ENCODE results near the gene RNF214. TPM values are rescaled to one million over a fixed set of nuclear protein-coding genes. Genes with fewer than 3 reads are reported as not detected.

Gene RNF214
- total and polyA plus RNA-seq, 2 of the 13 experiments (the other 11 are each of a cell fraction or from before 2014, with no cell fraction given), result 10.7 to 12.6 TPM

- no peak overlapping the region for H3K9ac ChIP-seq (ENCODE audit: insufficient read depth, low read depth, low read length)
- H3K4me3 ChIP-seq (replicated peaks in 1 of 3; ENCODE audit: insufficient read depth in 1 of 3, low read depth in 2 of 3, low read length in 3 of 3), result no peak overlapping the region
- CTCF ChIA-PET (ENCODE audit: low intra/inter-chr PET ratio, low total read pairs), result no interaction called here
- H3K27ac ChIP-seq (ENCODE audit: extremely low read length, insufficient read depth, low read length), result no peak overlapping the region
- peaks cover 2 to 9% of the 10 kb centered on the region in 2 experiments; a peak in 1 of 5 replicates for H3K36me3 ChIP-seq (replicated peaks in 1 of 2; ENCODE audit: control insufficient read depth in 1 of 2, insufficient read depth in 2 of 2, low read length in 2 of 2)
- 100% methylated on average over 1 of the region's 12 CpGs for WGBS (ENCODE audit: low lambda C conversion rate)
- peaks cover 37% of the 10 kb centered on the region for H3K4me1 ChIP-seq (ENCODE audit: insufficient read depth, low read length)
- no peak for TF ChIP-seq ZNF33A (CRISPR knock-in tag; IDR thresholded peaks at IDR 0.05; ENCODE audit: borderline replicate concordance)
- no peak for TF ChIP-seq ZNF251 (CRISPR knock-in tag; IDR thresholded peaks at IDR 0.05)
- no peak for TF ChIP-seq ZNF136 (CRISPR knock-in tag; IDR thresholded peaks at IDR 0.05; ENCODE audit: low read depth)
- no peak for TF ChIP-seq NFIB (CRISPR knock-in tag; IDR thresholded peaks at IDR 0.05; ENCODE audit: borderline replicate concordance)
- no peak for TF ChIP-seq ZNF414 (CRISPR knock-in tag; IDR thresholded peaks at IDR 0.05)
- TF ChIP-seq TIGD3 (CRISPR knock-in tag; IDR thresholded peaks at IDR 0.05; ENCODE audit: borderline replicate concordance), result no peak
- TF ChIP-seq TFDP1 (CRISPR knock-in tag; IDR thresholded peaks at IDR 0.05; ENCODE audit: borderline replicate concordance), result no peak
- TF ChIP-seq AHR (CRISPR knock-in tag; IDR thresholded peaks at IDR 0.05), result no peak
- no peak for TF ChIP-seq SOX5 (CRISPR knock-in tag; IDR thresholded peaks at IDR 0.05; ENCODE audit: borderline replicate concordance)
- no peak for TF ChIP-seq MAX (IDR thresholded peaks at IDR 0.05)
- no peak for TF ChIP-seq AHDC1 (CRISPR knock-in tag; IDR thresholded peaks at IDR 0.05; ENCODE audit: borderline replicate concordance)
- no peak for TF ChIP-seq FOXA1 (IDR thresholded peaks at IDR 0.05)
- no peak for TF ChIP-seq FOXA1 (CRISPR knock-in tag; IDR thresholded peaks at IDR 0.05)
- peaks cover 10% of the 10 kb centered on the region for H3K79me2 ChIP-seq (ENCODE audit: insufficient read depth, low read length)
- no peak for ATAC-seq
- BruUV-seq (replicated peaks), result no TSS peak
- no peak overlapping the region for H2AFZ ChIP-seq (ENCODE audit: low read length)
- intact Hi-C loops (cut with micrococcal nuclease; ENCODE audit: unreplicated experiment) (loop anchor here (10.0 kb wide), 1 partner anchor 125 kb away; no protein-coding TSS in a partner anchor), in situ Hi-C loops (cut with HindIII; ENCODE audit: extremely low pct_ligation_motif_present, low pct_unique_long_range_greater_than_20kb) (no loop called here)
- no peak for DNase-seq (ENCODE audit: low spot score)
- no peaks in the 10 kb centered on the region for H4K20me1 ChIP-seq (ENCODE audit: insufficient read depth, low read length)
- no peaks in the 10 kb centered on the region for H3K9me3 ChIP-seq (ENCODE audit: low read length)
- H3K4me2 ChIP-seq (ENCODE audit: low read depth, low read length), result no peak overlapping the region
- FAIRE-seq, result no peak
- POLR2A ChIA-PET, result no interaction called here
- H3K27me3 ChIP-seq (ENCODE audit: control insufficient read depth in 1 of 2, insufficient read depth in 2 of 2, low read length in 2 of 2), result no peaks in the 10 kb centered on the region
These were observed 3.1 kb upstream of the RNF214 start for GRCh38 chr11:117229411-117229810.

Measured in HepG2 (cell line).